OCI-LY3 (cell line): Measurements from ENCODE around the gene CCDC121.

Experiments used
- H2AFZ ChIP-seq: fragments of 200-600, 300-600 bp; shearing (Covaris generic); 2 replicates; pipeline ENCODE4 v1.6.0; 2014; ENCODE audit warnings: antibody characterized with exemption, low read depth, low read length
- H3K27ac ChIP-seq: fragments of 200-600, 300-600 bp; sonication (generic); 2 replicates; pipeline ENCODE4 v1.5.1; 2014; ENCODE audit warnings: mild to moderate bottlenecking, low read length, moderate library complexity, mixed read lengths
- H3K27me3 ChIP-seq: fragments of 200-600, 300-600 bp; sonication (generic); 2 replicates; pipeline ENCODE4 v1.6.1; 2014; ENCODE audit warnings: low read depth, low read length, mixed read lengths
- H3K36me3 ChIP-seq: fragments of 200-600, 300-600 bp; sonication (generic); replicated peaks from 2 replicates; pipeline ENCODE3; 2014; ENCODE audit warnings: low read depth, low read length, mixed read lengths
- H3K4me1 ChIP-seq: fragments of 300-600, 200-600 bp; sonication (generic); 2 replicates; pipeline ENCODE4 v1.6.1; 2014; ENCODE audit warnings: low read length, mixed read lengths
- H3K4me2 ChIP-seq: fragments of 200-600, 300-600 bp; sonication (generic); 2 replicates; pipeline ENCODE4 v1.6.1; 2014; ENCODE audit warnings: low read length, mixed read lengths
- H3K4me3 ChIP-seq: fragments of 300-600, 200-600 bp; sonication (generic); 2 replicates; pipeline ENCODE4 v1.5.1; 2014; ENCODE audit warnings: antibody characterized with exemption, mild to moderate bottlenecking, low read length, moderate library complexity
- H3K79me2 ChIP-seq: fragments of 300-600, 200-600 bp; shearing (Covaris generic); 2 replicates; pipeline ENCODE4 v1.6.1; 2014; ENCODE audit warnings: mild to moderate bottlenecking, low read length, mixed read lengths
- H3K9ac ChIP-seq: fragments of 300-600, 200-600 bp; shearing (Covaris generic); 2 replicates; pipeline ENCODE4 v1.6.0; 2014; ENCODE audit warnings: mild to moderate bottlenecking, low read length, moderate library complexity
- H3K9me3 ChIP-seq: fragments of 200-600, 300-600 bp; shearing (Covaris generic); 2 replicates; pipeline ENCODE4 v1.6.1; 2014; ENCODE audit warnings: low read length, mixed read lengths; ENCODE audit not compliant: insufficient read depth
- H4K20me1 ChIP-seq: fragments of 200-600, 300-600 bp; sonication (generic); 2 replicates; pipeline ENCODE4 v1.6.1; 2016; ENCODE audit warnings: low read length, mixed read lengths; ENCODE audit not compliant: insufficient read depth
- CTCF ChIP-seq: fragments of 200-600, 300-600 bp; sonication (generic); IDR thresholded peaks from 2 replicates; pipeline ENCODE4 v1.5.1; 2014; ENCODE audit warnings: antibody characterized with exemption, low read length, low read depth
- EZH2phosphoT487 ChIP-seq: fragments of 200-600 bp; shearing (Covaris generic); IDR thresholded peaks from 2 replicates; pipeline ENCODE4 v1.6.1; 2018; ENCODE audit warnings: antibody characterized with exemption, mixed run types, low read depth

CCDC121 gene

GRCh38 chr2:27582129-27582694 lies 46.6 kb downstream of the CCDC121 start:
- Histone ChIP-seq H3K27me3 (no peaks in the 10 kb centered on the region), H3K79me2 (peaks cover 43% of the 10 kb centered on the region), H3K9me3 (0 out of 2 replicates have a peak, but pooled peaks cover 2% of the 10 kb centered on the region), H2AFZ (peak overlapping the region; percentile 95), H4K20me1 (peaks cover 18% of the 10 kb centered on the region), H3K4me1 (peaks cover 18% of the 10 kb centered on the region), H3K4me3 (peak overlapping the region; percentile 86), H3K27ac (peak overlapping the region; percentile 42), H3K36me3 (peaks cover 7% of the 10 kb centered on the region), H3K9ac (peak overlapping the region; percentile 72), H3K4me2 (peak overlapping the region; percentile 95)
- TF ChIP-seq EZH2phosphoT487 (no peak), CTCF (no peak)

GRCh38 chr2:27581417-27582128 lies 47.2 kb downstream of the CCDC121 start:
- H3K36me3 ChIP-seq, result peaks cover 7% of the 10 kb centered on the region
- H3K27me3 ChIP-seq, result no peaks in the 10 kb centered on the region
- peaks cover 15% of the 10 kb centered on the region for H4K20me1 ChIP-seq
- H3K79me2 ChIP-seq, result peaks cover 37% of the 10 kb centered on the region
- H3K9me3 ChIP-seq, result 0 out of 2 replicates have a peak, but pooled peaks cover 9% of the 10 kb centered on the region
- H3K9ac ChIP-seq, result no peak overlapping the region
- H2AFZ ChIP-seq, result no peak overlapping the region
- H3K4me3 ChIP-seq, result no peak overlapping the region
- H3K4me2 ChIP-seq, result no peak overlapping the region
- H3K4me1 ChIP-seq, result peaks cover 18% of the 10 kb centered on the region
- no peak for TF ChIP-seq CTCF
- TF ChIP-seq EZH2phosphoT487, result no peak
- H3K27ac ChIP-seq, result no peak overlapping the region
